Fibroblast of villous mesenchyme (primary cell): ENCODE measurements around the gene COMTD1. TPM values are rescaled to one million over a fixed set of nuclear protein-coding genes. Genes with fewer than 3 reads are reported as not detected.
"Not testable (repeated sequence)": the region's sequence is repeated elsewhere in the genome, so short reads cannot be mapped to it uniquely, and the experiment has no call there.

Source experiments
- DNase-seq: peaks from one replicate; pipeline ENCODE4 v3.0.0-alpha.2; 2010; ENCODE audit warnings: low read depth
- H3K4me3 ChIP-seq: 2 replicates; pipeline ENCODE4 v1.5.1; 2011; ENCODE audit warnings: low read depth, mild to moderate bottlenecking, low read length
- CTCF ChIP-seq: IDR thresholded peaks from 2 replicates; pipeline ENCODE4 v1.5.1; 2012; ENCODE audit warnings: low read depth, mild to moderate bottlenecking, low read length; ENCODE audit not compliant: insufficient read depth
- total RNA-seq: library from RNA; depleted of rRNA; stranded (reverse); fragments of >200 nt; gene quantifications from 2 replicates; pipeline ENCODE4 v1.2.3, GENCODE V29; 2012

The COMTD1 gene
- total RNA-seq, 1 donor, result 3.9 TPM

GRCh38 chr10:75202321-75203045 lies 33.3 kb downstream of the COMTD1 start:
- TF ChIP-seq CTCF, result no peak
- H3K4me3 ChIP-seq, result no peak overlapping the region
- DNase-seq, result peak; percentile 50

GRCh38 chr10:75201793-75202307 lies 33.9 kb downstream of the COMTD1 start:
- TF ChIP-seq CTCF, result no peak
- H3K4me3 ChIP-seq, result no peak overlapping the region
- no peak for DNase-seq

- DNase-seq, H3K4me3 ChIP-seq: not testable (repeated sequence)
Measured at GRCh38 chr10:75199949-75200348, 35.8 kb downstream of the COMTD1 start.

GRCh38 chr10:75197906-75198305 lies 37.9 kb downstream of the COMTD1 start:
- TF ChIP-seq CTCF, result no peak
- no peak for DNase-seq
- no peak overlapping the region for H3K4me3 ChIP-seq

- H3K4me3 ChIP-seq, result no peak overlapping the region
- no peak for TF ChIP-seq CTCF
- DNase-seq, result peak; percentile 35
Measured at GRCh38 chr10:75197066-75197465, 38.7 kb downstream of the COMTD1 start.

- no peak overlapping the region for H3K4me3 ChIP-seq
- TF ChIP-seq CTCF, result no peak
- DNase-seq, result peak; percentile 91
Measured at GRCh38 chr10:75195035-75195763, 40.6 kb downstream of the COMTD1 start.

GRCh38 chr10:75194625-75195024 lies 41.1 kb downstream of the COMTD1 start:
- not testable (repeated sequence) for H3K4me3 ChIP-seq, DNase-seq
